Measurements from ENCODE around the gene ELP6. TPM values are rescaled to one million over a fixed set of nuclear protein-coding genes. Genes with fewer than 3 reads are reported as not detected.

ELP6 gene
- total RNA-seq, 1 experiment from 2014 or later, result 62.0 TPM

DNA sequence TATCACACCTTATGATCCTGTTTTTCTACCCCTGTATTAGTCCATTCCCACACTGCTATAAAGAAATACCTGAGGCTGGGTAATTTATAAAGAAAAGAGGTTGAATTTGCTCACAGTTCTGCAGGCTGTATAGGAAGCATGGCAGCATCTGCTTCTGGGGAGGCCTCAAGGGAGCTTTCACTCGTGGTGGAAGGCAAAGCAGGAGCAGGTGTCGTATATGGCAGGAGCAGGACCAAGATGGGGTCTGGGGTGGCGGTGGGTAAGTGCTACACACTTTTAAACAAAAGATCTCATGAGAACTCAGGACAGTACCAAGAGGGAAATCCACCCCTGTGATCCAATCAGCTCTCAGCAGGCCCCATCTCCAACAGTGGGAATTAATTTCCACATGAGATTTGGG lies 22.3 kb downstream of the ELP6 start:
- TF ChIP-seq NR2C2 (CRISPR knock-in tag; IDR thresholded peaks at IDR 0.05) (no peak), JUN (CRISPR knock-in tag; IDR thresholded peaks at IDR 0.05) (no peak), ESRRA (CRISPR knock-in tag; IDR thresholded peaks at IDR 0.05; ENCODE audit: borderline replicate concordance) (no peak), FOXP1 (CRISPR knock-in tag; IDR thresholded peaks at IDR 0.05; ENCODE audit: borderline replicate concordance) (no peak)
- TF ChIP-seq, protein P1, sequence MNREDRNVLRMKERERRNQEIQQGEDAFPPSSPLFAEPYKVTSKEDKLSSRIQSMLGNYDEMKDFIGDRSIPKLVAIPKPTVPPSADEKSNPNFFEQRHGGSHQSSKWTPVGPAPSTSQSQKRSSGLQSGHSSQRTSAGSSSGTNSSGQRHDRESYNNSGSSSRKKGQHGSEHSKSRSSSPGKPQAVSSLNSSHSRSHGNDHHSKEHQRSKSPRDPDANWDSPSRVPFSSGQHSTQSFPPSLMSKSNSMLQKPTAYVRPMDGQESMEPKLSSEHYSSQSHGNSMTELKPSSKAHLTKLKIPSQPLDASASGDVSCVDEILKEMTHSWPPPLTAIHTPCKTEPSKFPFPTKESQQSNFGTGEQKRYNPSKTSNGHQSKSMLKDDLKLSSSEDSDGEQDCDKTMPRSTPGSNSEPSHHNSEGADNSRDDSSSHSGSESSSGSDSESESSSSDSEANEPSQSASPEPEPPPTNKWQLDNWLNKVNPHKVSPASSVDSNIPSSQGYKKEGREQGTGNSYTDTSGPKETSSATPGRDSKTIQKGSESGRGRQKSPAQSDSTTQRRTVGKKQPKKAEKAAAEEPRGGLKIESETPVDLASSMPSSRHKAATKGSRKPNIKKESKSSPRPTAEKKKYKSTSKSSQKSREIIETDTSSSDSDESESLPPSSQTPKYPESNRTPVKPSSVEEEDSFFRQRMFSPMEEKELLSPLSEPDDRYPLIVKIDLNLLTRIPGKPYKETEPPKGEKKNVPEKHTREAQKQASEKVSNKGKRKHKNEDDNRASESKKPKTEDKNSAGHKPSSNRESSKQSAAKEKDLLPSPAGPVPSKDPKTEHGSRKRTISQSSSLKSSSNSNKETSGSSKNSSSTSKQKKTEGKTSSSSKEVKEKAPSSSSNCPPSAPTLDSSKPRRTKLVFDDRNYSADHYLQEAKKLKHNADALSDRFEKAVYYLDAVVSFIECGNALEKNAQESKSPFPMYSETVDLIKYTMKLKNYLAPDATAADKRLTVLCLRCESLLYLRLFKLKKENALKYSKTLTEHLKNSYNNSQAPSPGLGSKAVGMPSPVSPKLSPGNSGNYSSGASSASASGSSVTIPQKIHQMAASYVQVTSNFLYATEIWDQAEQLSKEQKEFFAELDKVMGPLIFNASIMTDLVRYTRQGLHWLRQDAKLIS (CRISPR knock-in tag; IDR thresholded peaks at IDR 0.05; ENCODE audit: borderline replicate concordance), result no peak
- TF ChIP-seq, protein P2, sequence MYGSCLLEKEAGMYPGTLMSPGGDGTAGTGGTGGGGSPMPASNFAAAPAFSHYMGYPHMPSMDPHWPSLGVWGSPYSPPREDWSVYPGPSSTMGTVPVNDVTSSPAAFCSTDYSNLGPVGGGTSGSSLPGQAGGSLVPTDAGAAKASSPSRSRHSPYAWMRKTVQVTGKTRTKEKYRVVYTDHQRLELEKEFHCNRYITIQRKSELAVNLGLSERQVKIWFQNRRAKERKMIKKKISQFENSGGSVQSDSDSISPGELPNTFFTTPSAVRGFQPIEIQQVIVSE (CRISPR knock-in tag; IDR thresholded peaks at IDR 0.05; ENCODE audit: borderline replicate concordance), result no peak
- TF ChIP-seq, protein P3, sequence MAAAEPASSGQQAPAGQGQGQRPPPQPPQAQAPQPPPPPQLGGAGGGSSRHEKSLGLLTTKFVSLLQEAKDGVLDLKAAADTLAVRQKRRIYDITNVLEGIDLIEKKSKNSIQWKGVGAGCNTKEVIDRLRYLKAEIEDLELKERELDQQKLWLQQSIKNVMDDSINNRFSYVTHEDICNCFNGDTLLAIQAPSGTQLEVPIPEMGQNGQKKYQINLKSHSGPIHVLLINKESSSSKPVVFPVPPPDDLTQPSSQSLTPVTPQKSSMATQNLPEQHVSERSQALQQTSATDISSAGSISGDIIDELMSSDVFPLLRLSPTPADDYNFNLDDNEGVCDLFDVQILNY (CRISPR knock-in tag; IDR thresholded peaks at IDR 0.05), result no peak
- Mint-ChIP-seq H3K27ac (no peak overlapping the region), H3K36me3 (peaks cover 19% of the 10 kb centered on the region), H3K4me3 (no peak overlapping the region), H3K27me3 (ENCODE audit: low read depth) (no peaks in the 10 kb centered on the region), H3K9me3 (no peaks in the 10 kb centered on the region), H3K4me1 (no peaks in the 10 kb centered on the region)
- ATAC-seq, result no peak
- no peak for DNase-seq (ENCODE audit: low spot score)
- POLR2A ChIA-PET, result no interaction called here
- CTCF ChIA-PET, result interaction anchor here (1.3 kb wide), 1 partner anchor 8 kb away, joined by 4 read pairs; no protein-coding TSS in a partner anchor

DNA sequence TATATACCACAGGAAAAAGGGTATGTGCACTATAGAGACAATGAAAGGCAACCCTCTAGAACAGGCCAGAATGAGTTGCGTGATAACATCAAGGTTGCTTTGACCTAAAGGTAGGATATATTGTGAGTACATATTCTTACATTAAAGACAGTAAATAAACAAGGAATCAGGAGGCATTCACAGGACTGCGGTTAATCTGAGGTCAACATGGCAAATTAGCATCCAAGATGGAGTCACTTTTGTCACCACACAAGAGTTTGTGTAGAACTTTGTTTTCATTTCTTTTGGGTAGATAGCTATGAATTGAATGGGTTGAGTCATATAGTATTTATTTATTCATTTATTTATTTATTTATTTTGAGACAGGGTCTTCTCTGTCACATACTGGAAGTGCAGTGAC lies 26.2 kb downstream of the ELP6 start:
- DNase-seq (ENCODE audit: low spot score) (no peak), ATAC-seq (no peak)
- TF ChIP-seq TCF7 (CRISPR knock-in tag; IDR thresholded peaks at IDR 0.05; ENCODE audit: low read depth) (no peak), JAZF1 (CRISPR knock-in tag; IDR thresholded peaks at IDR 0.05) (no peak), JUN (CRISPR knock-in tag; IDR thresholded peaks at IDR 0.05) (no peak), NR2C2 (CRISPR knock-in tag; IDR thresholded peaks at IDR 0.05) (no peak), ETV6 (CRISPR knock-in tag; IDR thresholded peaks at IDR 0.05) (no peak), ZBTB21 (CRISPR knock-in tag; IDR thresholded peaks at IDR 0.05; ENCODE audit: borderline replicate concordance) (no peak), ZNF138 (CRISPR knock-in tag; conservative IDR thresholded peaks at IDR 0.05) (no peak), PREB (CRISPR knock-in tag; IDR thresholded peaks at IDR 0.05; ENCODE audit: borderline replicate concordance) (no peak), ZNF512 (CRISPR knock-in tag; IDR thresholded peaks at IDR 0.05; ENCODE audit: borderline replicate concordance) (no peak)
- TF ChIP-seq, protein P4, sequence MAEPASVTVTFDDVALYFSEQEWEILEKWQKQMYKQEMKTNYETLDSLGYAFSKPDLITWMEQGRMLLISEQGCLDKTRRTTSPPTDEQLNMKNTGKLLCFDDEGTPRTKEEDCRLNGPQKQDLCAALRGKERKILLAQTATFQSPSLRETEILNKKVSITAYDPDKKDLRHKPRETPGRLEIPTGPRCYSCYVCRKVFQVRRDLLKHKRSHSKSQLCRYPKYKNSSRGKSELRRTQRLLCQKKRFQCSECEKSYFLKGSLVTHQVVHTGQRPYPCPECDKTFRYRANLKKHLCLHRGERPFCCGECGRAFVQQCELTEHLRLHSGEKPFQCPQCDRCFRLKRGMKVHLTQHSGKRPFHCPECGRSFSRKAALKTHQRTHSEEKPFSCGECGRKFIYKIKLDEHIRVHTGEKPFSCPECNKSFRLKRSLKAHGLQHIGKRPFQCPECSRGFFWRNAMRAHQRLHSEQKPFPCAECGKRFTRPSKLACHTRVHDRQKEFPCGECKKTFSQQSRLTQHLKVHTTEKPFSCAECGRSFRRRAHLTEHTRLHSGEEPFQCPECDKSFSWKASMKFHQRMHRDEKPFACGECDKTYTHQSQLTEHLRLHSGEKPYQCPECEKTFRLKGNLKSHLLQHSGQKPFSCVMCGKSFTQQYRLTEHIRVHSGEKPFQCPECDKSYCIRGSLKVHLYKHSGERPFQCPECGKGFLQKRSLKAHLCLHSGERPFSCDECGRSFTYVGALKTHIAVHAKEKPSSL (CRISPR knock-in tag; conservative IDR thresholded peaks at IDR 0.05), result no peak
- TF ChIP-seq, protein P2 (CRISPR knock-in tag; IDR thresholded peaks at IDR 0.05; ENCODE audit: borderline replicate concordance), result no peak
- Mint-ChIP-seq H3K4me1 (peaks cover 3% of the 10 kb centered on the region), H3K36me3 (peaks cover 8% of the 10 kb centered on the region), H3K9me3 (peaks cover 4% of the 10 kb centered on the region; the same call in 1 of the 2 replicates), H3K27ac (peak overlapping the region; percentile 2; the same call in 1 of the 2 replicates), H3K27me3 (ENCODE audit: low read depth) (no peaks in the 10 kb centered on the region), H3K4me3 (no peak overlapping the region)
- POLR2A ChIA-PET, result no interaction called here
- CTCF ChIA-PET, result no interaction called here

All from WTC11 (cell line).